Endothelial cell of umbilical vein (primary cell): ENCODE results near the gene OGDH. TPM values are rescaled to one million over a fixed set of nuclear protein-coding genes. Genes with fewer than 3 reads are reported as not detected.
A peak's percentile ranks its signal among the peaks of the same experiment; 100 is the strongest.

ENCODE experiments used
- Bru-seq: library from RNA; stranded (reverse); fragments of 400-500 nt; gene quantifications from one replicate; lab custom pipeline; 2021; lab: Mats Ljungman, UMichigan
- BruChase-seq, 2 experiments: library from RNA; stranded (reverse); fragments of 400-500 nt; gene quantifications; one replicate each; lab custom pipeline; 2021; lab: Mats Ljungman, UMichigan
- BruUV-seq: library from RNA; stranded (reverse); fragments of 400-500 nt; replicated peaks from 2 replicates; lab custom pipeline; 2021; lab: Mats Ljungman, UMichigan
- CTCF ChIA-PET: fragments of 300-600, 350-600 bp; sonication (Branson Sonifier 250); formaldehyde crosslinking; loops from one replicate; lab custom pipeline; 2021; ENCODE audit warnings: antibody characterized with exemption, inconsistent platforms; lab: Charles Lee
- POLR2A ChIA-PET: fragments of 300-600, 350-600 bp; sonication (Branson Sonifier 250); formaldehyde crosslinking; loops from one replicate; lab custom pipeline; 2021; ENCODE audit warnings: antibody characterized with exemption, inconsistent platforms; lab: Charles Lee
- DNase-seq: peaks from one replicate; pipeline ENCODE4 v3.0.0-alpha.2; 2011; ENCODE audit warnings: low read depth, low spot score
- FAIRE-seq: peaks from 2 replicates; lab custom pipeline; 2011; peaks lifted over from hg19 to GRCh38; lab: Jason Lieb, UNC
- H2AFZ ChIP-seq: 2 replicates; pipeline ENCODE4 v1.6.0; 2012; ENCODE audit warnings: low read depth, low read length, control low read depth, inconsistent platforms
- H3K27ac ChIP-seq: 2 replicates; pipeline ENCODE4 v1.5.1; 2011; ENCODE audit warnings: low read depth, mild to moderate bottlenecking, control low read depth, low read length, moderate library complexity; ENCODE audit not compliant: insufficient read depth
- H3K27me3 ChIP-seq, 2 experiments: 2 replicates each; pipeline versions ENCODE4 v1.6.0 to v1.6.1; 2011; ENCODE audit warnings: low read length in 2 of 2, mixed read lengths in 1 of 2; ENCODE audit not compliant: control insufficient read depth in 2 of 2, insufficient read depth in 2 of 2
- H3K36me3 ChIP-seq, 2 experiments: 2 replicates in 1 of 2; 3 replicates in 1 of 2; pipeline ENCODE4 v1.5.1; 2011; ENCODE audit warnings: low read length in 2 of 2, mild to moderate bottlenecking in 1 of 2, moderate library complexity in 1 of 2; ENCODE audit not compliant: control insufficient read depth in 2 of 2, insufficient read depth in 2 of 2; ENCODE audit errors: extremely low read depth in 1 of 2
- H3K4me1 ChIP-seq: 3 replicates; pipeline ENCODE4 v1.5.1; 2011; ENCODE audit warnings: mild to moderate bottlenecking, low read length; ENCODE audit not compliant: control insufficient read depth, insufficient read depth; ENCODE audit errors: extremely low read depth
- H3K4me2 ChIP-seq: 2 replicates; pipeline ENCODE4 v1.6.1; 2011; ENCODE audit warnings: low read length, control low read depth, mixed read lengths; ENCODE audit not compliant: insufficient read depth
- H3K4me3 ChIP-seq, 3 experiments: fragments of 200-600 bp in 1 of 3; sonication (generic), shearing (Covaris generic) in 1 of 3; replicated peaks in 1 of 3; 2 replicates each; pipeline ENCODE4 v1.5.1; 2011 to 2016; ENCODE audit warnings: control low read depth in 3 of 3, low read length in 3 of 3, mild to moderate bottlenecking in 2 of 3, inconsistent platforms in 1 of 3, low read depth in 1 of 3, moderate library complexity in 1 of 3; ENCODE audit not compliant: insufficient read depth in 1 of 3
- H3K79me2 ChIP-seq: 2 replicates; pipeline ENCODE4 v1.6.0; 2012; ENCODE audit warnings: low read length, inconsistent platforms; ENCODE audit not compliant: control insufficient read depth, insufficient read depth
- H3K9ac ChIP-seq: replicated peaks from 2 replicates; pipeline ENCODE3; 2011; ENCODE audit warnings: low read length, control low read depth; ENCODE audit not compliant: insufficient read depth; ENCODE audit errors: extremely low read depth
- H3K9me1 ChIP-seq: replicated peaks from 3 replicates; pipeline ENCODE4 v1.6.0; 2011; ENCODE audit warnings: mild to moderate bottlenecking, low read length; ENCODE audit not compliant: control insufficient read depth, insufficient read depth; ENCODE audit errors: extremely low read depth
- H3K9me3 ChIP-seq: replicated peaks from 2 replicates; pipeline ENCODE4 v1.5.1; 2012; ENCODE audit warnings: low read length, inconsistent platforms; ENCODE audit not compliant: control insufficient read depth, insufficient read depth
- H4K20me1 ChIP-seq: replicated peaks from 2 replicates; pipeline ENCODE3; 2011; ENCODE audit warnings: mild to moderate bottlenecking, low read length; ENCODE audit not compliant: control insufficient read depth, insufficient read depth; ENCODE audit errors: extremely low read depth
- EZH2 ChIP-seq: IDR thresholded peaks from 2 replicates; pipeline ENCODE4 v1.6.1; 2012; ENCODE audit warnings: borderline replicate concordance, low read depth, mild to moderate bottlenecking, moderate library complexity, low read length, inconsistent platforms; ENCODE audit not compliant: severe bottlenecking
- GATA2 ChIP-seq: IDR thresholded peaks from 2 replicates; pipeline ENCODE4 v1.7.0; 2011; ENCODE audit warnings: low read depth, mild to moderate bottlenecking, moderate library complexity, mixed read lengths, low read length; ENCODE audit not compliant: insufficient read length, insufficient read depth
- JUN ChIP-seq: IDR thresholded peaks from 2 replicates; pipeline ENCODE4 v1.6.1; 2011; ENCODE audit warnings: borderline replicate concordance, low read depth; ENCODE audit not compliant: insufficient read length, insufficient read depth
- MYC ChIP-seq: IDR thresholded peaks from one replicate; pipeline ENCODE4 v1.6.1; 2011; ENCODE audit warnings: mild to moderate bottlenecking, low read depth, low read length
- POLR2A ChIP-seq: IDR thresholded peaks from 2 replicates; pipeline ENCODE4 v1.6.1; 2012; ENCODE audit warnings: low read depth, mild to moderate bottlenecking, control low read depth, low read length
- POLR2AphosphoS5 ChIP-seq: IDR thresholded peaks from 2 replicates; pipeline ENCODE4 v1.6.1; 2012; ENCODE audit warnings: low read depth, mild to moderate bottlenecking, control low read depth, low read length, moderate library complexity; ENCODE audit not compliant: insufficient read depth
- dilution Hi-C: fragments of 300-500 bp; cut with MboI; formaldehyde crosslinking; loops from one replicate; pipeline ENCODE4 v1.15.0; 2019; ENCODE audit warnings: low sequenced_read_pairs; ENCODE audit not compliant: extremely low pct_ligation_motif_present
- intact Hi-C: fragments of 100-400 bp; cut with micrococcal nuclease; formaldehyde crosslinking; loops from one replicate; pipeline ENCODE4 v1.10.0; 2022
- long read RNA-seq: library from polyadenylated mRNA; stranded (forward); transcript quantifications from one replicate; pipeline ENCODE4 v2.0.0, GENCODE V29; 2021
- polyA minus RNA-seq, 3 experiments: library from RNA; depleted of rRNA, polyadenylated mRNA; stranded (reverse); fragments of >200 nt; gene quantifications; 1 replicate in 1 of 3; 2 replicates in 2 of 3; pipeline ENCODE4 v1.2.3, GENCODE V29; 2011
- polyA plus RNA-seq, 4 experiments: library from polyadenylated mRNA; depleted of rRNA in 3 of 4; stranded (reverse) in 3 of 4; unstranded in 1 of 4; fragments of >200 nt; gene quantifications; 2 replicates each; pipeline versions ENCODE4 v1.2.1 to v1.2.3, GENCODE V29; 2011 to 2012; ENCODE audit warnings: missing spikeins in 1 of 4
- total RNA-seq: library from RNA; stranded (reverse); gene quantifications from 2 replicates; pipeline ENCODE4 v1.2.3, GENCODE V29; 2021
- TF ChIP-seq, protein P1 (sequence below): IDR thresholded peaks from 2 replicates; pipeline ENCODE4 v1.6.1; 2011; ENCODE audit not compliant: insufficient read depth, insufficient read length
- TF ChIP-seq, protein P2 (sequence below), 2 donors: IDR thresholded peaks; 1 replicate in 1 of 2; 2 replicates in 1 of 2; pipeline ENCODE4 v1.5.1; 2011; ENCODE audit warnings: low read length in 2 of 2, mild to moderate bottlenecking in 2 of 2, moderate library complexity in 2 of 2, control low read depth in 1 of 2, inconsistent platforms in 1 of 2, low read depth in 1 of 2; ENCODE audit not compliant: insufficient read depth in 1 of 2; ENCODE audit errors: extremely low read depth in 1 of 2

OGDH gene
- total RNA-seq (81.4 and 88.9 TPM in 2 replicates), polyA plus RNA-seq (86.2 and 92.9 TPM in 2 replicates), polyA minus RNA-seq (116 and 124 TPM in 2 replicates), Bru-seq, nascent RNA (percentile 68 among the genes with signal in this experiment), BruChase-seq, experiment 1, labeled RNA remaining after a 6-hour chase (percentile 73 among the genes with signal in this experiment), BruChase-seq, experiment 2, labeled RNA remaining after a 2-hour chase (percentile 72 among the genes with signal in this experiment)
- 62.8 and 63.1 TPM in 2 replicates for polyA plus RNA-seq (2011; cell fraction: cytosol; rRNA removed)
- polyA plus RNA-seq (2011; cell fraction: nucleus; rRNA removed) = 73.0 and 74.0 TPM in 2 replicates
- 71.1 and 71.5 TPM in 2 replicates for polyA plus RNA-seq (2012)
- 62.9 TPM for polyA minus RNA-seq (2011; cell fraction: cytosol; rRNA and poly(A)+ RNA removed)
- polyA minus RNA-seq (2011; cell fraction: nucleus; rRNA and poly(A)+ RNA removed) = 42.9 and 50.1 TPM in 2 replicates
- long read RNA-seq, full-length matches to known transcripts = 17 of 69 reads
- long read RNA-seq, partial matches to known transcripts = 46 of 69 reads
- long read RNA-seq, other reads (novel, unspliced or antisense) = 6 of 69 reads

DNA sequence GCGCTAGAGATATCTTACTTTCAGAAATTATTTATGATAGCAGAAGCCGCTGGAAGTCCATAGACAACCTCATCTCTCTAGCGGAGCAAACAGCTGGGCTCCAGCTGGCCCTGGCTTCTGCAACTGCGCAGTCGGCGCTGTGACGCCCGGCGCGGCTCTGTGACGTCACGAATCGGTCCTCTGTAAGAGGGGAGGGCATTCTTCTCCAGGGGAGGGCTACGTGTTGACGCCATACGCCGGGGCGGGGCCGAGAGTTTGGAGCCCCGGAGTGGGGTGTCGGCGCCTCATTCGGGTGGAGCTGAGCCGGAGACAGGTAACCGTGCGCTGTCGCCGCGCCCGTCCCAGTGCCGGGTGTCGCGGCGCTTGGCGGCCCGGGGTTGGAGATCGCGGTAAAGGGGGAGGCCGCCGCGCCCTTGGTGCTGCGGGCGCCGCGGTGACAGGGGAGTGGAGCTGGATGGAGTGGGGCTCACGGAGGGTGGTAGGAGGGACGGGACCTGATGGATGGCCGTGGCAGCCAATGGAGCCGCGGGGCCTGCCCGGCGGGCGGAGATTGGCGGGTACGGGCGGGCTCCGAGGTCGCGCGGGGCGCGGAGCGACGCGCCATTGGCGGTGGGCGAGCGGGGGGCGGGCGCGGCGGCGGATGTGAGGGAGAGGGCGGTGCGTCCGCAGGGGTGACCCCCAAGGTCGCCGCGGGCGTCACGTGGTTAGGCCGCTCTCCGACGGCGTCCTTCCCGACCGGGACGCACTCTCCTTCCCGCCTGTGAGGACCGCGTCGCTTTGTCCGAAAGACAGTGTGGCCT lies at the start of gene OGDH:
Gene OGDH (plus strand): TSS at position 287 of the 800 bp plus-strand sequence. CDS start 17,717 bp downstream, outside the sequence.
- FAIRE-seq = peak; percentile 96
- BruUV-seq = TSS peak; percentile 89

More for the DNA sequence above, at the start of gene OGDH:
- peak within 1 kb of the TSS; percentile 57 to 98 (median 81) for H3K4me3 ChIP-seq
- H3K36me3 ChIP-seq = no peaks in the 10 kb centered on the region
- H3K4me2 ChIP-seq = peak within 1 kb of the TSS; percentile 98
- peaks cover 0 to 2% of the 10 kb centered on the region in 2 experiments for H3K27me3 ChIP-seq
- DNase-seq = peak; percentile 99
- TF ChIP-seq, protein P1, sequence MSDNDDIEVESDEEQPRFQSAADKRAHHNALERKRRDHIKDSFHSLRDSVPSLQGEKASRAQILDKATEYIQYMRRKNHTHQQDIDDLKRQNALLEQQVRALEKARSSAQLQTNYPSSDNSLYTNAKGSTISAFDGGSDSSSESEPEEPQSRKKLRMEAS = peak; percentile 86
- TF ChIP-seq MYC (peak; percentile 69), EZH2 (no peak), POLR2A (peak; percentile 86), JUN (no peak), GATA2 (no peak), POLR2AphosphoS5 (peak; percentile 88)
- TF ChIP-seq, protein P2, sequence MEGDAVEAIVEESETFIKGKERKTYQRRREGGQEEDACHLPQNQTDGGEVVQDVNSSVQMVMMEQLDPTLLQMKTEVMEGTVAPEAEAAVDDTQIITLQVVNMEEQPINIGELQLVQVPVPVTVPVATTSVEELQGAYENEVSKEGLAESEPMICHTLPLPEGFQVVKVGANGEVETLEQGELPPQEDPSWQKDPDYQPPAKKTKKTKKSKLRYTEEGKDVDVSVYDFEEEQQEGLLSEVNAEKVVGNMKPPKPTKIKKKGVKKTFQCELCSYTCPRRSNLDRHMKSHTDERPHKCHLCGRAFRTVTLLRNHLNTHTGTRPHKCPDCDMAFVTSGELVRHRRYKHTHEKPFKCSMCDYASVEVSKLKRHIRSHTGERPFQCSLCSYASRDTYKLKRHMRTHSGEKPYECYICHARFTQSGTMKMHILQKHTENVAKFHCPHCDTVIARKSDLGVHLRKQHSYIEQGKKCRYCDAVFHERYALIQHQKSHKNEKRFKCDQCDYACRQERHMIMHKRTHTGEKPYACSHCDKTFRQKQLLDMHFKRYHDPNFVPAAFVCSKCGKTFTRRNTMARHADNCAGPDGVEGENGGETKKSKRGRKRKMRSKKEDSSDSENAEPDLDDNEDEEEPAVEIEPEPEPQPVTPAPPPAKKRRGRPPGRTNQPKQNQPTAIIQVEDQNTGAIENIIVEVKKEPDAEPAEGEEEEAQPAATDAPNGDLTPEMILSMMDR (IDR thresholded peaks at IDR 0.05; ENCODE audit: extremely low read depth in 1 of 2, insufficient read depth in 1 of 2, low read depth in 1 of 2, low read length in 2 of 2) = no peak
- ChIA-PET CTCF (interaction anchor here (0.6 to 1.6 kb wide), 9 partner anchors 14 to 916 kb away, joined by 3 to 11 read pairs (median 4); partner anchors contain the start of gene H2AZ2), POLR2A (interaction anchor here (0.6 to 1.3 kb wide), 10 partner anchors 27 to 379 kb away, joined by 3 to 6 read pairs (median 4); partner anchors contain the start of gene H2AZ2)
- dilution Hi-C loops = no loop called here
- intact Hi-C loops = loop anchor here (1.0 kb wide), 9 partner anchors 24 to 505 kb away; partner anchors contain the start of genes PPIA, PURB, TBRG4 and TMED4
- H3K27ac ChIP-seq = peak within 1 kb of the TSS; percentile 80
- peaks cover 11% of the 10 kb centered on the region for H3K4me1 ChIP-seq
- peaks cover 43% of the 10 kb centered on the region for H3K79me2 ChIP-seq
- no peaks in the 10 kb centered on the region for H3K9me1 ChIP-seq
- H3K9ac ChIP-seq = peak within 1 kb of the TSS; percentile 76
- H4K20me1 ChIP-seq = no peaks in the 10 kb centered on the region
- H3K9me3 ChIP-seq = no peaks in the 10 kb centered on the region
- H2AFZ ChIP-seq = peak within 1 kb of the TSS; percentile 73
